Left lung (tissue), 10 donors: ENCODE results near the gene MAPK11. TPM values are rescaled to one million over a fixed set of nuclear protein-coding genes. Genes with fewer than 3 reads are reported as not detected.

Source experiments
- ATAC-seq: fragments of 200-7000 bp; cut with Tn5 transposase; one replicate; pipeline ENCODE4 v1.9.1; 2020; ENCODE audit warnings: moderate library complexity
- DNase-seq, 4 donors: peaks; one replicate each; pipeline ENCODE4 v3.0.0-alpha.2; 2013 to 2020
- H3K27ac ChIP-seq, 2 donors: fragments of 200-600 bp; sonication (generic) in 1 of 2; one replicate each; pipeline versions ENCODE4 v1.5.0 to v1.8.0; 2020 to 2021
- H3K27me3 ChIP-seq, 2 donors: fragments of 200-600 bp; sonication (generic) in 1 of 2; one replicate each; pipeline versions ENCODE4 v1.5.0 to v1.8.0; 2020 to 2021
- H3K36me3 ChIP-seq, 2 donors: fragments of 200-600 bp; sonication (generic) in 1 of 2; one replicate each; pipeline versions ENCODE4 v1.5.0 to v1.8.0; 2020 to 2021
- H3K4me1 ChIP-seq, 2 donors: fragments of 200-600 bp; one replicate each; pipeline ENCODE4 v1.8.0; 2021
- H3K4me3 ChIP-seq, 2 donors: fragments of 200-600 bp; sonication (generic) in 1 of 2; one replicate each; pipeline versions ENCODE4 v1.5.0 to v1.8.0; 2020 to 2021; ENCODE audit warnings: mild to moderate bottlenecking in 1 of 2
- H3K9me3 ChIP-seq, 2 donors: fragments of 200-600 bp; sonication (generic) in 1 of 2; one replicate each; pipeline versions ENCODE4 v1.5.0 to v1.8.0; 2020 to 2021
- CTCF ChIP-seq, 2 donors: fragments of 200-600 bp; sonication (generic) in 1 of 2; IDR thresholded peaks; one replicate each; pipeline versions ENCODE4 v1.5.0 to v1.8.0; 2021; ENCODE audit warnings: antibody characterized with exemption in 2 of 2
- intact Hi-C, 2 donors: fragments of 100-400 bp; cut with DNase I; formaldehyde crosslinking; loops; one replicate each; pipeline versions ENCODE4 v1.11.2 to v1.14.2; 2022
- polyA plus RNA-seq, 6 donors: library from polyadenylated mRNA; unstranded; fragments of 120-200 nt; gene quantifications; one replicate each; pipeline ENCODE4 v1.2.1, GENCODE V29; 2013; ENCODE audit not compliant: insufficient read length in 6 of 6
- total RNA-seq, 2 donors: library from RNA; stranded (reverse); fragmentation: NEBNext Ultra II Directional; extraction: Animal tissue kit (Norgen Biotek cat#: 25700); gene quantifications; one replicate each; pipeline ENCODE4 v1.2.1, GENCODE V29; 2021
- donor health status: DM: no; HTN: yes; CAD: no.
- donor health status: DM: no; HTN: no; CAD: no.

MAPK11 gene
- total and polyA plus RNA-seq, 8 donors: 10.3 to 21.5 (median 14.7) TPM

GRCh38 chr22:50298937-50299784, 29.0 kb upstream of the MAPK11 start:
- Histone ChIP-seq H3K4me3 (peak overlapping the region; percentile 5 to 32), H3K27me3 (peaks cover 0 to 24% of the 10 kb centered on the region in 2 donors), H3K4me1 (peaks cover 72 to 92% of the 10 kb centered on the region in 2 donors), H3K9me3 (no peaks in the 10 kb centered on the region), H3K36me3 (peaks cover 0 to 4% of the 10 kb centered on the region in 2 donors), H3K27ac (peak overlapping the region; percentile 44 to 58)
- peak in 1 of 4 donors; percentile 46 for DNase-seq
- TF ChIP-seq CTCF (IDR thresholded peaks at IDR 0.05): no peak
- no peak for ATAC-seq
- intact Hi-C loops: no loop called here

GRCh38 chr22:50298266-50298637, 28.1 kb upstream of the MAPK11 start:
- intact Hi-C loops: no loop called here
- no peak for TF ChIP-seq CTCF (IDR thresholded peaks at IDR 0.05)
- no peak overlapping the region for H3K4me3 ChIP-seq
- no peak for ATAC-seq
- no peak for DNase-seq
- H3K36me3 ChIP-seq: peaks cover 0 to 4% of the 10 kb centered on the region in 2 donors
- H3K27me3 ChIP-seq: peaks cover 0 to 33% of the 10 kb centered on the region in 2 donors
- no peaks in the 10 kb centered on the region for H3K9me3 ChIP-seq
- peaks cover 71 to 92% of the 10 kb centered on the region in 2 donors for H3K4me1 ChIP-seq
- H3K27ac ChIP-seq: no peak overlapping the region

GRCh38 chr22:50297510-50298265, 27.5 kb upstream of the MAPK11 start:
- peaks cover 0 to 4% of the 10 kb centered on the region in 2 donors for H3K36me3 ChIP-seq
- peaks cover 71 to 92% of the 10 kb centered on the region in 2 donors for H3K4me1 ChIP-seq
- ATAC-seq (no peak), DNase-seq (no peak)
- peaks cover 0 to 39% of the 10 kb centered on the region in 2 donors for H3K27me3 ChIP-seq
- no peaks in the 10 kb centered on the region for H3K9me3 ChIP-seq
- H3K27ac ChIP-seq: peak overlapping the region in 1 of 2 donors; percentile 37
- H3K4me3 ChIP-seq: no peak overlapping the region
- intact Hi-C loops: no loop called here
- TF ChIP-seq CTCF (IDR thresholded peaks at IDR 0.05): no peak

GRCh38 chr22:50296658-50297490, 26.7 kb upstream of the MAPK11 start:
- peaks cover 69 to 92% of the 10 kb centered on the region in 2 donors for H3K4me1 ChIP-seq
- intact Hi-C loops: no loop called here

More at GRCh38 chr22:50296658-50297490, 26.7 kb upstream of the MAPK11 start:
- Histone ChIP-seq H3K27me3 (peaks cover 0 to 45% of the 10 kb centered on the region in 2 donors), H3K36me3 (peaks cover 0 to 4% of the 10 kb centered on the region in 2 donors), H3K27ac (peak overlapping the region in 1 of 2 donors; percentile 37), H3K4me3 (no peak overlapping the region), H3K9me3 (no peaks in the 10 kb centered on the region)
- no peak for TF ChIP-seq CTCF (IDR thresholded peaks at IDR 0.05)
- no peak for DNase-seq
- ATAC-seq: no peak
